WTC11 (cell line): ENCODE results near the gene TMIGD1. TPM values are rescaled to one million over a fixed set of nuclear protein-coding genes. Genes with fewer than 3 reads are reported as not detected.

Experiments used
- ATAC-seq: fragments of 200-7000 bp; cut with Tn5 transposase; 2 replicates; pipeline ENCODE4 v1.10.0; 2021; ENCODE audit warnings: mild to moderate bottlenecking, moderate library complexity
- CTCF ChIA-PET: fragments of 300-600 bp; sonication (Branson Sonifier 250); formaldehyde crosslinking; loops from one replicate; lab custom pipeline; 2021; ENCODE audit warnings: antibody characterized with exemption; lab: Charles Lee
- POLR2A ChIA-PET: fragments of 350-600 bp; sonication (Branson Sonifier 250); formaldehyde crosslinking; loops from one replicate; lab custom pipeline; 2021; ENCODE audit warnings: antibody characterized with exemption; lab: Charles Lee
- DNase-seq: peaks from one replicate; pipeline ENCODE4 v3.0.0; 2021; ENCODE audit warnings: low spot score
- H3K27ac Mint-ChIP-seq: 2 replicates; pipeline ENCODE4 v1.8.0; 2021; ENCODE audit warnings: mixed read lengths
- H3K27me3 Mint-ChIP-seq: 2 replicates; pipeline ENCODE4 v1.8.0; 2021; ENCODE audit warnings: low read depth, mild to moderate bottlenecking, moderate library complexity, mixed read lengths
- H3K36me3 Mint-ChIP-seq: 2 replicates; pipeline ENCODE4 v1.8.0; 2021; ENCODE audit warnings: mixed read lengths
- H3K4me1 Mint-ChIP-seq: 2 replicates; pipeline ENCODE4 v1.8.0; 2022; ENCODE audit warnings: mixed read lengths
- H3K4me3 Mint-ChIP-seq: 2 replicates; pipeline ENCODE4 v1.8.0; 2021; ENCODE audit warnings: mild to moderate bottlenecking, moderate library complexity, mixed read lengths
- H3K9me3 Mint-ChIP-seq: 2 replicates; pipeline ENCODE4 v1.8.0; 2021; ENCODE audit warnings: mixed read lengths
- CBFB ChIP-seq: sonication (generic); formaldehyde crosslinking; IDR thresholded peaks from 2 replicates; pipeline ENCODE4 v1.8.1; 2022; ENCODE audit warnings: mild to moderate bottlenecking, low read depth, missing genetic modification reagents
- IRF2 ChIP-seq: sonication (generic); formaldehyde crosslinking; IDR thresholded peaks from 2 replicates; pipeline ENCODE4 v1.8.0; 2022; ENCODE audit warnings: low read depth, missing genetic modification reagents, borderline replicate concordance
- JAZF1 ChIP-seq: fragments of 250-450 bp; sonication (Bioruptor Pico); IDR thresholded peaks from 2 replicates; pipeline ENCODE4 v1.9.0; 2021; ENCODE audit warnings: moderate library complexity, mild to moderate bottlenecking, inconsistent platforms
- NR2C2 ChIP-seq: sonication (generic); formaldehyde crosslinking; IDR thresholded peaks from 2 replicates; pipeline ENCODE4 v1.8.0; 2022; ENCODE audit warnings: mild to moderate bottlenecking, missing genetic modification reagents
- PRRX2 ChIP-seq: fragments of 250-450 bp; sonication (Bioruptor Pico); IDR thresholded peaks from 2 replicates; pipeline ENCODE4 v1.8.0; 2021; ENCODE audit warnings: mild to moderate bottlenecking
- SOX15 ChIP-seq: fragments of 250-450 bp; sonication (Bioruptor Pico); IDR thresholded peaks from 2 replicates; pipeline ENCODE4 v1.9.0; 2021; ENCODE audit warnings: mild to moderate bottlenecking
- TP53 ChIP-seq: sonication (generic); formaldehyde crosslinking; IDR thresholded peaks from 2 replicates; pipeline ENCODE4 v1.8.1; 2023; ENCODE audit warnings: mild to moderate bottlenecking, missing genetic modification reagents
- ZNF396 ChIP-seq: fragments of 250-450 bp; sonication (Bioruptor Pico); IDR thresholded peaks from 2 replicates; pipeline ENCODE4 v1.8.0; 2021; ENCODE audit warnings: mild to moderate bottlenecking, moderate library complexity, borderline replicate concordance
- total RNA-seq: library from RNA; stranded (reverse); gene quantifications from 3 replicates; pipeline ENCODE4 v1.2.3, GENCODE V29; 2021
- TF ChIP-seq, protein P1 (sequence below): sonication (generic); formaldehyde crosslinking; IDR thresholded peaks from 2 replicates; pipeline ENCODE4 v1.8.0; 2022; ENCODE audit warnings: mild to moderate bottlenecking, missing genetic modification reagents
- TF ChIP-seq, protein P2 (sequence below): sonication (generic); formaldehyde crosslinking; conservative IDR thresholded peaks from 2 replicates; pipeline ENCODE4 v1.8.1; 2022; ENCODE audit warnings: mild to moderate bottlenecking, missing genetic modification reagents
- TF ChIP-seq, protein P3 (sequence below): fragments of 250-450 bp; sonication (Bioruptor Pico); IDR thresholded peaks from 2 replicates; pipeline ENCODE4 v1.9.0; 2021; ENCODE audit warnings: mild to moderate bottlenecking
- TF ChIP-seq, protein P4 (sequence below): sonication (generic); formaldehyde crosslinking; IDR thresholded peaks from 2 replicates; pipeline ENCODE4 v1.8.0; 2022; ENCODE audit warnings: mild to moderate bottlenecking, missing genetic modification reagents
- TF ChIP-seq, protein P5 (sequence below): sonication (generic); formaldehyde crosslinking; IDR thresholded peaks from 2 replicates; pipeline ENCODE4 v1.8.0; 2022; ENCODE audit warnings: mild to moderate bottlenecking, missing genetic modification reagents
- TF ChIP-seq, protein P6 (sequence below): sonication (generic); formaldehyde crosslinking; IDR thresholded peaks from 2 replicates; pipeline ENCODE4 v1.8.0; 2023; ENCODE audit warnings: missing genetic modification reagents
- TF ChIP-seq, protein P7 (sequence below): sonication (generic); formaldehyde crosslinking; conservative IDR thresholded peaks from 2 replicates; pipeline ENCODE4 v1.8.1; 2023; ENCODE audit warnings: mild to moderate bottlenecking, low read depth, missing genetic modification reagents, moderate library complexity
- TF ChIP-seq, protein P8 (sequence below): sonication (generic); formaldehyde crosslinking; IDR thresholded peaks from 2 replicates; pipeline ENCODE4 v1.8.1; 2023; ENCODE audit warnings: mild to moderate bottlenecking, missing genetic modification reagents

Gene TMIGD1
- total RNA-seq, 1 experiment from 2014 or later: not detected

DNA sequence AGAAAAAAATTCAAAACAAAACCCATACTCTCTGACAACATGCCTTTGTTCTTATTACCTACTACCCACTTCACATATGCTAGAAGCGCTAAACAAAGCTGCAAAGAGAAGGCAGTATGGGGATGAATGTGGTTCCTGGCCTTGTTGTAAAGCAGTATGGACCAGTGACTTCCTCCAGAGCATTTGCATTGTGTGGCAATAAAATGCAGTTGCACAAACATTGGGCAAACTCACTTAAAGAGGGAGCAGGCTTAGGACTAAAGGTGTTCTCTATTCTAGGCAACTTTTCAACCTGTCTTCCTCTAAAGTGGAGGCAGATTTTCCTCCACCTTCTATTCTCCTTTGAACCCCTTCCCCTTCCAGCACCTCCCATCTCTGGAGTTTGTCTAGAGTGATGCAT is 17.1 kb downstream of the TMIGD1 start:
- no peaks in the 10 kb centered on the region for H3K27me3 Mint-ChIP-seq
- no peak overlapping the region for H3K4me3 Mint-ChIP-seq
- H3K27ac Mint-ChIP-seq: no peak overlapping the region
- TF ChIP-seq, protein P1, sequence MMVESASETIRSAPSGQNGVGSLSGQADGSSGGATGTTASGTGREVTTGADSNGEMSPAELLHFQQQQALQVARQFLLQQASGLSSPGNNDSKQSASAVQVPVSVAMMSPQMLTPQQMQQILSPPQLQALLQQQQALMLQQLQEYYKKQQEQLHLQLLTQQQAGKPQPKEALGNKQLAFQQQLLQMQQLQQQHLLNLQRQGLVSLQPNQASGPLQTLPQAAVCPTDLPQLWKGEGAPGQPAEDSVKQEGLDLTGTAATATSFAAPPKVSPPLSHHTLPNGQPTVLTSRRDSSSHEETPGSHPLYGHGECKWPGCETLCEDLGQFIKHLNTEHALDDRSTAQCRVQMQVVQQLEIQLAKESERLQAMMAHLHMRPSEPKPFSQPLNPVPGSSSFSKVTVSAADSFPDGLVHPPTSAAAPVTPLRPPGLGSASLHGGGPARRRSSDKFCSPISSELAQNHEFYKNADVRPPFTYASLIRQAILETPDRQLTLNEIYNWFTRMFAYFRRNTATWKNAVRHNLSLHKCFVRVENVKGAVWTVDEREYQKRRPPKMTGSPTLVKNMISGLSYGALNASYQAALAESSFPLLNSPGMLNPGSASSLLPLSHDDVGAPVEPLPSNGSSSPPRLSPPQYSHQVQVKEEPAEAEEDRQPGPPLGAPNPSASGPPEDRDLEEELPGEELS (CRISPR knock-in tag): no peak
- TF ChIP-seq, protein P2, sequence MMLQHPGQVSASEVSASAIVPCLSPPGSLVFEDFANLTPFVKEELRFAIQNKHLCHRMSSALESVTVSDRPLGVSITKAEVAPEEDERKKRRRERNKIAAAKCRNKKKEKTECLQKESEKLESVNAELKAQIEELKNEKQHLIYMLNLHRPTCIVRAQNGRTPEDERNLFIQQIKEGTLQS (CRISPR knock-in tag): no peak
- TF ChIP-seq PRRX2 (CRISPR knock-in tag): no peak
- no peak for TF ChIP-seq SOX15
- no peak for TF ChIP-seq JAZF1 (CRISPR knock-in tag)
- TF ChIP-seq, protein P3, sequence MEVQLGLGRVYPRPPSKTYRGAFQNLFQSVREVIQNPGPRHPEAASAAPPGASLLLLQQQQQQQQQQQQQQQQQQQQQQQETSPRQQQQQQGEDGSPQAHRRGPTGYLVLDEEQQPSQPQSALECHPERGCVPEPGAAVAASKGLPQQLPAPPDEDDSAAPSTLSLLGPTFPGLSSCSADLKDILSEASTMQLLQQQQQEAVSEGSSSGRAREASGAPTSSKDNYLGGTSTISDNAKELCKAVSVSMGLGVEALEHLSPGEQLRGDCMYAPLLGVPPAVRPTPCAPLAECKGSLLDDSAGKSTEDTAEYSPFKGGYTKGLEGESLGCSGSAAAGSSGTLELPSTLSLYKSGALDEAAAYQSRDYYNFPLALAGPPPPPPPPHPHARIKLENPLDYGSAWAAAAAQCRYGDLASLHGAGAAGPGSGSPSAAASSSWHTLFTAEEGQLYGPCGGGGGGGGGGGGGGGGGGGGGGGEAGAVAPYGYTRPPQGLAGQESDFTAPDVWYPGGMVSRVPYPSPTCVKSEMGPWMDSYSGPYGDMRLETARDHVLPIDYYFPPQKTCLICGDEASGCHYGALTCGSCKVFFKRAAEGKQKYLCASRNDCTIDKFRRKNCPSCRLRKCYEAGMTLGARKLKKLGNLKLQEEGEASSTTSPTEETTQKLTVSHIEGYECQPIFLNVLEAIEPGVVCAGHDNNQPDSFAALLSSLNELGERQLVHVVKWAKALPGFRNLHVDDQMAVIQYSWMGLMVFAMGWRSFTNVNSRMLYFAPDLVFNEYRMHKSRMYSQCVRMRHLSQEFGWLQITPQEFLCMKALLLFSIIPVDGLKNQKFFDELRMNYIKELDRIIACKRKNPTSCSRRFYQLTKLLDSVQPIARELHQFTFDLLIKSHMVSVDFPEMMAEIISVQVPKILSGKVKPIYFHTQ (CRISPR knock-in tag): no peak
- no peak for TF ChIP-seq NR2C2 (CRISPR knock-in tag)
- TF ChIP-seq, protein P4, sequence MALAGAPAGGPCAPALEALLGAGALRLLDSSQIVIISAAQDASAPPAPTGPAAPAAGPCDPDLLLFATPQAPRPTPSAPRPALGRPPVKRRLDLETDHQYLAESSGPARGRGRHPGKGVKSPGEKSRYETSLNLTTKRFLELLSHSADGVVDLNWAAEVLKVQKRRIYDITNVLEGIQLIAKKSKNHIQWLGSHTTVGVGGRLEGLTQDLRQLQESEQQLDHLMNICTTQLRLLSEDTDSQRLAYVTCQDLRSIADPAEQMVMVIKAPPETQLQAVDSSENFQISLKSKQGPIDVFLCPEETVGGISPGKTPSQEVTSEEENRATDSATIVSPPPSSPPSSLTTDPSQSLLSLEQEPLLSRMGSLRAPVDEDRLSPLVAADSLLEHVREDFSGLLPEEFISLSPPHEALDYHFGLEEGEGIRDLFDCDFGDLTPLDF (CRISPR knock-in tag): no peak
- TF ChIP-seq CBFB (CRISPR knock-in tag): no peak
- TF ChIP-seq TP53 (CRISPR knock-in tag): no peak
- no peak for TF ChIP-seq ZNF396 (CRISPR knock-in tag)
- TF ChIP-seq, protein P5, sequence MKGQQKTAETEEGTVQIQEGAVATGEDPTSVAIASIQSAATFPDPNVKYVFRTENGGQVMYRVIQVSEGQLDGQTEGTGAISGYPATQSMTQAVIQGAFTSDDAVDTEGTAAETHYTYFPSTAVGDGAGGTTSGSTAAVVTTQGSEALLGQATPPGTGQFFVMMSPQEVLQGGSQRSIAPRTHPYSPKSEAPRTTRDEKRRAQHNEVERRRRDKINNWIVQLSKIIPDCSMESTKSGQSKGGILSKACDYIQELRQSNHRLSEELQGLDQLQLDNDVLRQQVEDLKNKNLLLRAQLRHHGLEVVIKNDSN (CRISPR knock-in tag): no peak
- TF ChIP-seq, protein P6, sequence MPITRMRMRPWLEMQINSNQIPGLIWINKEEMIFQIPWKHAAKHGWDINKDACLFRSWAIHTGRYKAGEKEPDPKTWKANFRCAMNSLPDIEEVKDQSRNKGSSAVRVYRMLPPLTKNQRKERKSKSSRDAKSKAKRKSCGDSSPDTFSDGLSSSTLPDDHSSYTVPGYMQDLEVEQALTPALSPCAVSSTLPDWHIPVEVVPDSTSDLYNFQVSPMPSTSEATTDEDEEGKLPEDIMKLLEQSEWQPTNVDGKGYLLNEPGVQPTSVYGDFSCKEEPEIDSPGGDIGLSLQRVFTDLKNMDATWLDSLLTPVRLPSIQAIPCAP: no peak
- TF ChIP-seq, protein P7, sequence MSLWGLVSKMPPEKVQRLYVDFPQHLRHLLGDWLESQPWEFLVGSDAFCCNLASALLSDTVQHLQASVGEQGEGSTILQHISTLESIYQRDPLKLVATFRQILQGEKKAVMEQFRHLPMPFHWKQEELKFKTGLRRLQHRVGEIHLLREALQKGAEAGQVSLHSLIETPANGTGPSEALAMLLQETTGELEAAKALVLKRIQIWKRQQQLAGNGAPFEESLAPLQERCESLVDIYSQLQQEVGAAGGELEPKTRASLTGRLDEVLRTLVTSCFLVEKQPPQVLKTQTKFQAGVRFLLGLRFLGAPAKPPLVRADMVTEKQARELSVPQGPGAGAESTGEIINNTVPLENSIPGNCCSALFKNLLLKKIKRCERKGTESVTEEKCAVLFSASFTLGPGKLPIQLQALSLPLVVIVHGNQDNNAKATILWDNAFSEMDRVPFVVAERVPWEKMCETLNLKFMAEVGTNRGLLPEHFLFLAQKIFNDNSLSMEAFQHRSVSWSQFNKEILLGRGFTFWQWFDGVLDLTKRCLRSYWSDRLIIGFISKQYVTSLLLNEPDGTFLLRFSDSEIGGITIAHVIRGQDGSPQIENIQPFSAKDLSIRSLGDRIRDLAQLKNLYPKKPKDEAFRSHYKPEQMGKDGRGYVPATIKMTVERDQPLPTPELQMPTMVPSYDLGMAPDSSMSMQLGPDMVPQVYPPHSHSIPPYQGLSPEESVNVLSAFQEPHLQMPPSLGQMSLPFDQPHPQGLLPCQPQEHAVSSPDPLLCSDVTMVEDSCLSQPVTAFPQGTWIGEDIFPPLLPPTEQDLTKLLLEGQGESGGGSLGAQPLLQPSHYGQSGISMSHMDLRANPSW (CRISPR knock-in tag): no peak
- TF ChIP-seq IRF2: no peak
- TF ChIP-seq, protein P8, sequence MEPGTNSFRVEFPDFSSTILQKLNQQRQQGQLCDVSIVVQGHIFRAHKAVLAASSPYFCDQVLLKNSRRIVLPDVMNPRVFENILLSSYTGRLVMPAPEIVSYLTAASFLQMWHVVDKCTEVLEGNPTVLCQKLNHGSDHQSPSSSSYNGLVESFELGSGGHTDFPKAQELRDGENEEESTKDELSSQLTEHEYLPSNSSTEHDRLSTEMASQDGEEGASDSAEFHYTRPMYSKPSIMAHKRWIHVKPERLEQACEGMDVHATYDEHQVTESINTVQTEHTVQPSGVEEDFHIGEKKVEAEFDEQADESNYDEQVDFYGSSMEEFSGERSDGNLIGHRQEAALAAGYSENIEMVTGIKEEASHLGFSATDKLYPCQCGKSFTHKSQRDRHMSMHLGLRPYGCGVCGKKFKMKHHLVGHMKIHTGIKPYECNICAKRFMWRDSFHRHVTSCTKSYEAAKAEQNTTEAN (CRISPR knock-in tag): no peak
- no peaks in the 10 kb centered on the region for H3K9me3 Mint-ChIP-seq
- no peaks in the 10 kb centered on the region for H3K4me1 Mint-ChIP-seq
- no peak for ATAC-seq
- ChIA-PET CTCF (no interaction called here), POLR2A (no interaction called here)
- H3K36me3 Mint-ChIP-seq: no peaks in the 10 kb centered on the region
- DNase-seq: no peak
